ENCODE measurements around the gene EML4. TPM values are rescaled to one million over a fixed set of nuclear protein-coding genes. Genes with fewer than 3 reads are reported as not detected.
A peak's percentile ranks its signal among the peaks of the same experiment; 100 is the strongest.

The EML4 gene
- total and polyA plus RNA-seq, 2 of the 13 experiments (the other 11 are each of a cell fraction or from before 2014, with no cell fraction given): 243 to 476 TPM

- TF ChIP-seq ZZZ3 (CRISPR knock-in tag; IDR thresholded peaks at IDR 0.05; ENCODE audit: borderline replicate concordance) (peak; percentile 26; the same call in 1 of the 2 replicates), ZNF432 (CRISPR knock-in tag; IDR thresholded peaks at IDR 0.05; ENCODE audit: borderline replicate concordance) (no peak), ZNF616 (CRISPR knock-in tag; IDR thresholded peaks at IDR 0.05; ENCODE audit: low read depth) (peak; percentile 53; the same call in 1 of the 2 replicates), SP1 (IDR thresholded peaks at IDR 0.05) (no peak), SP1 (CRISPR knock-in tag; IDR thresholded peaks at IDR 0.05) (peak; percentile 99), ARNT2 (CRISPR knock-in tag; IDR thresholded peaks at IDR 0.05; ENCODE audit: low read depth) (peak; percentile 88), SNAPC4 (CRISPR knock-in tag; IDR thresholded peaks at IDR 0.05) (0 out of 2 replicates have a peak, but pooled peaks have one; percentile 51), THAP7 (CRISPR knock-in tag; IDR thresholded peaks at IDR 0.05) (0 out of 2 replicates have a peak, but pooled peaks have one; percentile 6), SIX1 (CRISPR knock-in tag; IDR thresholded peaks at IDR 0.05; ENCODE audit: borderline replicate concordance) (0 out of 2 replicates have a peak, but pooled peaks have one; percentile 24), ZFP62 (CRISPR knock-in tag; IDR thresholded peaks at IDR 0.05) (0 out of 2 replicates have a peak, but pooled peaks have one; percentile 45), ZNF24 (IDR thresholded peaks at IDR 0.05) (no peak), MATR3 (CRISPR knock-in tag; IDR thresholded peaks at IDR 0.05) (no peak), ZFP36L2 (CRISPR knock-in tag; IDR thresholded peaks at IDR 0.05) (no peak), ZNF138 (CRISPR knock-in tag; IDR thresholded peaks at IDR 0.05; ENCODE audit: low read depth) (peak; percentile 88), ZNF687 (CRISPR knock-in tag; IDR thresholded peaks at IDR 0.05) (peak; percentile 99), TFDP1 (CRISPR knock-in tag; IDR thresholded peaks at IDR 0.05; ENCODE audit: borderline replicate concordance) (peak; percentile 96)
These were observed at the start of gene EML4 (continued) for GRCh38 chr2:42169100-42169873.

All from HepG2 (cell line).